ENCODE measurements around the gene ZNF683. TPM values are rescaled to one million over a fixed set of nuclear protein-coding genes. Genes with fewer than 3 reads are reported as not detected.
A peak's percentile ranks its signal among the peaks of the same experiment; 100 is the strongest.

Gene ZNF683
- total and polyA plus RNA-seq, 9 of the 15 experiments (the other 6 are each of a cell fraction or from before 2014, with no cell fraction given): not detected

DNA sequence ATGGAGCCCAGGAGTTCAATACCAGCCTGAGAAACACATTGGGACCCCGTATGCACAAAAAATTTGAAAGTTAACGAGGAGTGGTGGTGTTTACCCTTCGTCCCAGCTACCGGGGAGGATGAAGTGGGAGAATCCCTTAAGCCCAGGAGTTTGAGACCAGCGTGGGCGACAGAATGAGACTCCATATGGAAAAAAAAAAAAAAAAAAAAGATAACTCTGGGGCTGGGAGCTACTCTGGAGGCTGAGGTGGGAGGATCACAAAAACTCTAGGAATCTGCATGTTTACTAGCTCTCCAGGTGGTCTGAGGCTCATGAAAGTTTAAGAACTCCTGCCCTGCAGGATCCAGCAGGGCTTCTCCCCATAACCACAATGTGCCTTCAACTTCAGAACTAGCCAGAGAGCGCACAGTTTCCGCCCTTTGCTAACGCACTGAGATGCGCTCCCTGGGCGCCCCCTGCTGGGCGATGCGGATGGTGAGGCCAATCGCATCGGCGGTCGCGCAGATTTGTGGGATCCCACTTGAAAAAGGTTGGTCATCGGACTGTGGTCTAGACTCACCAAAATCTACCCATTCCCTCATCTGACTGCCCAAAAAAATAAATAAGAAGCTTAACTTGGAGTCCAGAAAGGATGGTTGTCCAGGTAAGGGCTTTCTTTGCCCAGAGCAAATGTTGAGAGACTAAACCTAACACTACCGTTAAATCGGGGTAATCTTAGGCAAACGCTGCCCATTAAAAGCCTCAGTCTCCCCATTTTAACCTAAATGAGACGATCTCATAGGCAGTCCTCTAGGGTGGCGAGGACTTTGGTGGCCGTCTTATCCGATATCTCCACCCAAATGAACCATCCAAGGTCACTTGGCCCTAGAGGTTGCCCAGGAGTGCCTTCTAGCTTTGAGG is 8.8 kb downstream of the ZNF683 start (continued):
- TF ChIP-seq, protein P1, sequence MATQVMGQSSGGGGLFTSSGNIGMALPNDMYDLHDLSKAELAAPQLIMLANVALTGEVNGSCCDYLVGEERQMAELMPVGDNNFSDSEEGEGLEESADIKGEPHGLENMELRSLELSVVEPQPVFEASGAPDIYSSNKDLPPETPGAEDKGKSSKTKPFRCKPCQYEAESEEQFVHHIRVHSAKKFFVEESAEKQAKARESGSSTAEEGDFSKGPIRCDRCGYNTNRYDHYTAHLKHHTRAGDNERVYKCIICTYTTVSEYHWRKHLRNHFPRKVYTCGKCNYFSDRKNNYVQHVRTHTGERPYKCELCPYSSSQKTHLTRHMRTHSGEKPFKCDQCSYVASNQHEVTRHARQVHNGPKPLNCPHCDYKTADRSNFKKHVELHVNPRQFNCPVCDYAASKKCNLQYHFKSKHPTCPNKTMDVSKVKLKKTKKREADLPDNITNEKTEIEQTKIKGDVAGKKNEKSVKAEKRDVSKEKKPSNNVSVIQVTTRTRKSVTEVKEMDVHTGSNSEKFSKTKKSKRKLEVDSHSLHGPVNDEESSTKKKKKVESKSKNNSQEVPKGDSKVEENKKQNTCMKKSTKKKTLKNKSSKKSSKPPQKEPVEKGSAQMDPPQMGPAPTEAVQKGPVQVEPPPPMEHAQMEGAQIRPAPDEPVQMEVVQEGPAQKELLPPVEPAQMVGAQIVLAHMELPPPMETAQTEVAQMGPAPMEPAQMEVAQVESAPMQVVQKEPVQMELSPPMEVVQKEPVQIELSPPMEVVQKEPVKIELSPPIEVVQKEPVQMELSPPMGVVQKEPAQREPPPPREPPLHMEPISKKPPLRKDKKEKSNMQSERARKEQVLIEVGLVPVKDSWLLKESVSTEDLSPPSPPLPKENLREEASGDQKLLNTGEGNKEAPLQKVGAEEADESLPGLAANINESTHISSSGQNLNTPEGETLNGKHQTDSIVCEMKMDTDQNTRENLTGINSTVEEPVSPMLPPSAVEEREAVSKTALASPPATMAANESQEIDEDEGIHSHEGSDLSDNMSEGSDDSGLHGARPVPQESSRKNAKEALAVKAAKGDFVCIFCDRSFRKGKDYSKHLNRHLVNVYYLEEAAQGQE (IDR thresholded peaks at IDR 0.05; ENCODE audit: borderline replicate concordance): peak; percentile 89
- TF ChIP-seq, protein P1 (CRISPR knock-in tag; IDR thresholded peaks at IDR 0.05; ENCODE audit: low read depth): no peak
- TF ChIP-seq ATF7 (IDR thresholded peaks at IDR 0.05) (0 out of 2 replicates have a peak, but pooled peaks have one; percentile 37), E2F3 (CRISPR knock-in tag; IDR thresholded peaks at IDR 0.05) (no peak), NELFE (IDR thresholded peaks at IDR 0.05; ENCODE audit: insufficient read depth, insufficient read length) (no peak), ZNF431 (CRISPR knock-in tag; IDR thresholded peaks at IDR 0.05) (no peak), XRCC5 (IDR thresholded peaks at IDR 0.05; ENCODE audit: low read depth, low read length) (peak; percentile 98), ZBTB17 (CRISPR knock-in tag; IDR thresholded peaks at IDR 0.05) (no peak)
- TF ChIP-seq, protein P2, sequence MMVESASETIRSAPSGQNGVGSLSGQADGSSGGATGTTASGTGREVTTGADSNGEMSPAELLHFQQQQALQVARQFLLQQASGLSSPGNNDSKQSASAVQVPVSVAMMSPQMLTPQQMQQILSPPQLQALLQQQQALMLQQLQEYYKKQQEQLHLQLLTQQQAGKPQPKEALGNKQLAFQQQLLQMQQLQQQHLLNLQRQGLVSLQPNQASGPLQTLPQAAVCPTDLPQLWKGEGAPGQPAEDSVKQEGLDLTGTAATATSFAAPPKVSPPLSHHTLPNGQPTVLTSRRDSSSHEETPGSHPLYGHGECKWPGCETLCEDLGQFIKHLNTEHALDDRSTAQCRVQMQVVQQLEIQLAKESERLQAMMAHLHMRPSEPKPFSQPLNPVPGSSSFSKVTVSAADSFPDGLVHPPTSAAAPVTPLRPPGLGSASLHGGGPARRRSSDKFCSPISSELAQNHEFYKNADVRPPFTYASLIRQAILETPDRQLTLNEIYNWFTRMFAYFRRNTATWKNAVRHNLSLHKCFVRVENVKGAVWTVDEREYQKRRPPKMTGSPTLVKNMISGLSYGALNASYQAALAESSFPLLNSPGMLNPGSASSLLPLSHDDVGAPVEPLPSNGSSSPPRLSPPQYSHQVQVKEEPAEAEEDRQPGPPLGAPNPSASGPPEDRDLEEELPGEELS (CRISPR knock-in tag; IDR thresholded peaks at IDR 0.05; ENCODE audit: borderline replicate concordance): 0 out of 2 replicates have a peak, but pooled peaks have one; percentile 79
- TF ChIP-seq, protein P3, sequence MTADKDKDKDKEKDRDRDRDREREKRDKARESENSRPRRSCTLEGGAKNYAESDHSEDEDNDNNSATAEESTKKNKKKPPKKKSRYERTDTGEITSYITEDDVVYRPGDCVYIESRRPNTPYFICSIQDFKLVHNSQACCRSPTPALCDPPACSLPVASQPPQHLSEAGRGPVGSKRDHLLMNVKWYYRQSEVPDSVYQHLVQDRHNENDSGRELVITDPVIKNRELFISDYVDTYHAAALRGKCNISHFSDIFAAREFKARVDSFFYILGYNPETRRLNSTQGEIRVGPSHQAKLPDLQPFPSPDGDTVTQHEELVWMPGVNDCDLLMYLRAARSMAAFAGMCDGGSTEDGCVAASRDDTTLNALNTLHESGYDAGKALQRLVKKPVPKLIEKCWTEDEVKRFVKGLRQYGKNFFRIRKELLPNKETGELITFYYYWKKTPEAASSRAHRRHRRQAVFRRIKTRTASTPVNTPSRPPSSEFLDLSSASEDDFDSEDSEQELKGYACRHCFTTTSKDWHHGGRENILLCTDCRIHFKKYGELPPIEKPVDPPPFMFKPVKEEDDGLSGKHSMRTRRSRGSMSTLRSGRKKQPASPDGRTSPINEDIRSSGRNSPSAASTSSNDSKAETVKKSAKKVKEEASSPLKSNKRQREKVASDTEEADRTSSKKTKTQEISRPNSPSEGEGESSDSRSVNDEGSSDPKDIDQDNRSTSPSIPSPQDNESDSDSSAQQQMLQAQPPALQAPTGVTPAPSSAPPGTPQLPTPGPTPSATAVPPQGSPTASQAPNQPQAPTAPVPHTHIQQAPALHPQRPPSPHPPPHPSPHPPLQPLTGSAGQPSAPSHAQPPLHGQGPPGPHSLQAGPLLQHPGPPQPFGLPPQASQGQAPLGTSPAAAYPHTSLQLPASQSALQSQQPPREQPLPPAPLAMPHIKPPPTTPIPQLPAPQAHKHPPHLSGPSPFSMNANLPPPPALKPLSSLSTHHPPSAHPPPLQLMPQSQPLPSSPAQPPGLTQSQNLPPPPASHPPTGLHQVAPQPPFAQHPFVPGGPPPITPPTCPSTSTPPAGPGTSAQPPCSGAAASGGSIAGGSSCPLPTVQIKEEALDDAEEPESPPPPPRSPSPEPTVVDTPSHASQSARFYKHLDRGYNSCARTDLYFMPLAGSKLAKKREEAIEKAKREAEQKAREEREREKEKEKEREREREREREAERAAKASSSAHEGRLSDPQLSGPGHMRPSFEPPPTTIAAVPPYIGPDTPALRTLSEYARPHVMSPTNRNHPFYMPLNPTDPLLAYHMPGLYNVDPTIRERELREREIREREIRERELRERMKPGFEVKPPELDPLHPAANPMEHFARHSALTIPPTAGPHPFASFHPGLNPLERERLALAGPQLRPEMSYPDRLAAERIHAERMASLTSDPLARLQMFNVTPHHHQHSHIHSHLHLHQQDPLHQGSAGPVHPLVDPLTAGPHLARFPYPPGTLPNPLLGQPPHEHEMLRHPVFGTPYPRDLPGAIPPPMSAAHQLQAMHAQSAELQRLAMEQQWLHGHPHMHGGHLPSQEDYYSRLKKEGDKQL (CRISPR knock-in tag; IDR thresholded peaks at IDR 0.05; ENCODE audit: borderline replicate concordance): no peak
